ENCODE data around the gene SLC49A4. TPM values are rescaled to one million over a fixed set of nuclear protein-coding genes. Genes with fewer than 3 reads are reported as not detected.

Gene SLC49A4
- total RNA-seq, 1 experiment from 2014 or later = 11.3 TPM

- ATAC-seq = no peak
- Histone ChIP-seq H3K4me1 (ENCODE audit: control insufficient read depth in 1 of 2, insufficient read depth in 2 of 2, low read length in 2 of 2) (no peaks in the 10 kb centered on the region), H3K4me3 (replicated peaks in 1 of 2; ENCODE audit: low read depth in 1 of 2, low read length in 2 of 2) (no peak overlapping the region), H4K20me1 (ENCODE audit: insufficient read depth) (no peaks in the 10 kb centered on the region), H3K4me2 (ENCODE audit: low read length) (no peak overlapping the region), H3K9me3 (ENCODE audit: control insufficient read depth in 1 of 2, insufficient read depth in 1 of 2, low read depth in 1 of 2, low read length in 2 of 2) (no peaks in the 10 kb centered on the region), H3K27ac (ENCODE audit: low read depth, low read length) (no peak overlapping the region), H3K79me2 (ENCODE audit: insufficient read depth, low read length) (no peaks in the 10 kb centered on the region), H3K9me2 (ENCODE audit: insufficient read depth) (no peaks in the 10 kb centered on the region), H3K9ac (ENCODE audit: low read length) (no peak overlapping the region), H3K27me3 (ENCODE audit: insufficient read depth, low read length) (no peaks in the 10 kb centered on the region), H3K36me3 (ENCODE audit: control insufficient read depth in 1 of 2, insufficient read depth in 2 of 2, low read length in 2 of 2) (no peaks in the 10 kb centered on the region), H2AFZ (ENCODE audit: low read depth, low read length, poor library complexity, severe bottlenecking) (no peak overlapping the region)
- ChIA-PET RAD21 (ENCODE audit: low non-redundant PET in 1 of 2, low total read pairs in 2 of 2, uncharacterized antibody in 2 of 2, unreplicated experiment in 2 of 2) (no interaction called here), CTCF (no interaction called here), POLR2A (no interaction called here)
- intact Hi-C loops (cut with micrococcal nuclease) = no loop called here
- no TSS peak for BruUV-seq (replicated peaks)
- TF ChIP-seq CTCF (IDR thresholded peaks at IDR 0.05 in 2 of 3, conservative IDR thresholded peaks at IDR 0.05 in 1 of 3; ENCODE audit: borderline replicate concordance in 1 of 3, insufficient read depth in 1 of 3, low read depth in 2 of 3, low read length in 2 of 3) (no peak), POLR2AphosphoS5 (IDR thresholded peaks at IDR 0.05; ENCODE audit: low read depth, low read length) (no peak), CBX3 (IDR thresholded peaks at IDR 0.05; ENCODE audit: low read depth) (no peak)
- TF ChIP-seq, protein P1, sequence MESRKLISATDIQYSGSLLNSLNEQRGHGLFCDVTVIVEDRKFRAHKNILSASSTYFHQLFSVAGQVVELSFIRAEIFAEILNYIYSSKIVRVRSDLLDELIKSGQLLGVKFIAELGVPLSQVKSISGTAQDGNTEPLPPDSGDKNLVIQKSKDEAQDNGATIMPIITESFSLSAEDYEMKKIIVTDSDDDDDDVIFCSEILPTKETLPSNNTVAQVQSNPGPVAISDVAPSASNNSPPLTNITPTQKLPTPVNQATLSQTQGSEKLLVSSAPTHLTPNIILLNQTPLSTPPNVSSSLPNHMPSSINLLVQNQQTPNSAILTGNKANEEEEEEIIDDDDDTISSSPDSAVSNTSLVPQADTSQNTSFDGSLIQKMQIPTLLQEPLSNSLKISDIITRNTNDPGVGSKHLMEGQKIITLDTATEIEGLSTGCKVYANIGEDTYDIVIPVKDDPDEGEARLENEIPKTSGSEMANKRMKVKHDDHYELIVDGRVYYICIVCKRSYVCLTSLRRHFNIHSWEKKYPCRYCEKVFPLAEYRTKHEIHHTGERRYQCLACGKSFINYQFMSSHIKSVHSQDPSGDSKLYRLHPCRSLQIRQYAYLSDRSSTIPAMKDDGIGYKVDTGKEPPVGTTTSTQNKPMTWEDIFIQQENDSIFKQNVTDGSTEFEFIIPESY (IDR thresholded peaks at IDR 0.05; ENCODE audit: extremely low read depth, insufficient replicate concordance, low read length) = no peak
- TF ChIP-seq, protein P2, sequence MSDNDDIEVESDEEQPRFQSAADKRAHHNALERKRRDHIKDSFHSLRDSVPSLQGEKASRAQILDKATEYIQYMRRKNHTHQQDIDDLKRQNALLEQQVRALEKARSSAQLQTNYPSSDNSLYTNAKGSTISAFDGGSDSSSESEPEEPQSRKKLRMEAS (IDR thresholded peaks at IDR 0.05) = no peak
- DNase-seq (ENCODE audit: low read depth, low spot score) = no peak
Measured at GRCh38 chr3:122930063-122930997, 135.5 kb downstream of the SLC49A4 start.

Other genes starting within 250 kb of the SLC49A4 start
- gene PARP9, start 230.8 kb upstream of the SLC49A4 start, total RNA-seq (2021; ENCODE audit: unreplicated experiment) = 9.5 TPM
- 13.1 TPM for gene DTX3L, start 230.7 kb upstream of the SLC49A4 start, total RNA-seq (2021; ENCODE audit: unreplicated experiment)
- gene PARP15, start 217.4 kb upstream of the SLC49A4 start, total RNA-seq (2021; ENCODE audit: unreplicated experiment) = 0.12 TPM
- 12.2 TPM for gene PARP14, start 114.2 kb upstream of the SLC49A4 start, total RNA-seq (2021; ENCODE audit: unreplicated experiment)
- gene HSPBAP1, start 1.2 kb upstream of the SLC49A4 start, total RNA-seq (2021; ENCODE audit: unreplicated experiment) = 6.6 TPM
- gene SEMA5B, start 232.7 kb downstream of the SLC49A4 start, total RNA-seq (2021; ENCODE audit: unreplicated experiment) = 0.15 TPM